Measurements from ENCODE around the gene HIBADH.
A peak's percentile ranks its signal among the peaks of the same experiment; 100 is the strongest.
"Not testable (repeated sequence)": the region's sequence is repeated elsewhere in the genome, so short reads cannot be mapped to it uniquely, and the experiment has no call there.

HIBADH gene

GRCh38 chr7:27593226-27593625 lies 69.5 kb downstream of the HIBADH start:
- no peak for DNase-seq

GRCh38 chr7:27590416-27590815 lies 72.3 kb downstream of the HIBADH start:
- no peak for DNase-seq

- DNase-seq = no peak
Measured at GRCh38 chr7:27587429-27587828, 75.3 kb downstream of the HIBADH start.

- DNase-seq = peak; percentile 90
Measured at GRCh38 chr7:27586825-27587224, 75.9 kb downstream of the HIBADH start.

- no peak for DNase-seq
Measured at GRCh38 chr7:27585781-27586447, 76.8 kb downstream of the HIBADH start.

- DNase-seq = no peak
Measured at GRCh38 chr7:27581906-27582305, 80.8 kb downstream of the HIBADH start.

- no peak for DNase-seq
Measured at GRCh38 chr7:27581119-27581518, 81.6 kb downstream of the HIBADH start.

- DNase-seq = no peak
Measured at GRCh38 chr7:27579565-27579964, 83.1 kb downstream of the HIBADH start.

- not testable (repeated sequence) for DNase-seq
Measured at GRCh38 chr7:27578169-27578568, 84.5 kb downstream of the HIBADH start.

- peak; percentile 42 for DNase-seq
Measured at GRCh38 chr7:27576360-27576944, 86.2 kb downstream of the HIBADH start.

GRCh38 chr7:27575613-27576012 lies 87.1 kb downstream of the HIBADH start:
- DNase-seq = no peak

GRCh38 chr7:27569106-27569505 lies 93.6 kb downstream of the HIBADH start:
- no peak for DNase-seq

- no peak for DNase-seq
Measured at GRCh38 chr7:27567266-27567665, 95.4 kb downstream of the HIBADH start.

GRCh38 chr7:27564881-27565482 lies 97.7 kb downstream of the HIBADH start:
- DNase-seq = no peak

GRCh38 chr7:27560706-27561235 lies 101.9 kb downstream of the HIBADH start:
- no peak for DNase-seq

- no peak for DNase-seq
Measured at GRCh38 chr7:27555670-27556069, 107.0 kb downstream of the HIBADH start.

GRCh38 chr7:27554826-27555225 lies 107.9 kb downstream of the HIBADH start:
- DNase-seq = no peak

GRCh38 chr7:27553273-27553672 lies 109.4 kb downstream of the HIBADH start:
- DNase-seq = peak; percentile 15

GRCh38 chr7:27551803-27552400 lies 110.8 kb downstream of the HIBADH start:
- peak; percentile 36 for DNase-seq

GRCh38 chr7:27549606-27550005 lies 113.1 kb downstream of the HIBADH start:
- DNase-seq = no peak

GRCh38 chr7:27548304-27548703 lies 114.4 kb downstream of the HIBADH start:
- DNase-seq = no peak

GRCh38 chr7:27547401-27547800 lies 115.3 kb downstream of the HIBADH start:
- DNase-seq = no peak

- no peak for DNase-seq
Measured at GRCh38 chr7:27546610-27547009, 116.1 kb downstream of the HIBADH start.

- no peak for DNase-seq
Measured at GRCh38 chr7:27535795-27536194, 126.9 kb downstream of the HIBADH start.
